ENCODE measurements around the gene LGALS9. TPM values are rescaled to one million over a fixed set of nuclear protein-coding genes. Genes with fewer than 3 reads are reported as not detected.

The LGALS9 gene
- total and polyA plus RNA-seq, 2 donors (not counting 3 experiments of a cell fraction or from before 2014, with no cell fraction given): 52.4 to 65.2 TPM

GRCh38 chr17:27607521-27608091 lies 23.4 kb upstream of the LGALS9 start:
- H3K4me2 ChIP-seq (ENCODE audit: insufficient read depth, low read length): no peak overlapping the region
- no peak overlapping the region for H3K4me3 ChIP-seq (replicated peaks in 1 of 3; ENCODE audit: insufficient read depth in 1 of 3, low read depth in 1 of 3, low read length in 3 of 3)
- peaks cover 3% of the 10 kb centered on the region for H3K4me1 ChIP-seq (ENCODE audit: control insufficient read depth, extremely low read depth, insufficient read depth, low read length)
- no peak overlapping the region for H3K9ac ChIP-seq (replicated peaks; ENCODE audit: extremely low read depth, insufficient read depth, low read length)
- H3K9me1 ChIP-seq (replicated peaks; ENCODE audit: control insufficient read depth, extremely low read depth, insufficient read depth, low read length): no peaks in the 10 kb centered on the region
- H4K20me1 ChIP-seq (replicated peaks; ENCODE audit: control insufficient read depth, extremely low read depth, insufficient read depth, low read length): no peaks in the 10 kb centered on the region
- ChIA-PET POLR2A (no interaction called here), CTCF (interaction anchor here (0.5 to 10.3 kb wide), 4 partner anchors 8 to 45 kb away, joined by 3 to 150 read pairs (median 4); no protein-coding TSS in a partner anchor)
- FAIRE-seq (no peak), DNase-seq (ENCODE audit: low read depth, low spot score) (no peak)
- dilution Hi-C loops (cut with MboI; ENCODE audit: extremely low pct_ligation_motif_present, low sequenced_read_pairs) (no loop called here), intact Hi-C loops (cut with micrococcal nuclease) (no loop called here)
- no TSS peak for BruUV-seq (replicated peaks)
- no peaks in the 10 kb centered on the region for H3K27me3 ChIP-seq (ENCODE audit: control insufficient read depth in 2 of 2, insufficient read depth in 2 of 2, low read length in 2 of 2)
- TF ChIP-seq, protein P1, sequence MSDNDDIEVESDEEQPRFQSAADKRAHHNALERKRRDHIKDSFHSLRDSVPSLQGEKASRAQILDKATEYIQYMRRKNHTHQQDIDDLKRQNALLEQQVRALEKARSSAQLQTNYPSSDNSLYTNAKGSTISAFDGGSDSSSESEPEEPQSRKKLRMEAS (IDR thresholded peaks at IDR 0.05; ENCODE audit: insufficient read depth, insufficient read length): no peak
- no peak for TF ChIP-seq EZH2 (IDR thresholded peaks at IDR 0.05; ENCODE audit: borderline replicate concordance, low read depth, low read length, severe bottlenecking)
- no peak for TF ChIP-seq MYC (IDR thresholded peaks at IDR 0.05; ENCODE audit: low read depth, low read length)
- no peak for TF ChIP-seq POLR2A (IDR thresholded peaks at IDR 0.05; ENCODE audit: low read depth, low read length)
- TF ChIP-seq JUN (IDR thresholded peaks at IDR 0.05; ENCODE audit: borderline replicate concordance, insufficient read depth, insufficient read length, low read depth): no peak
- TF ChIP-seq GATA2 (IDR thresholded peaks at IDR 0.05; ENCODE audit: insufficient read depth, insufficient read length, low read depth, low read length): no peak
- no peak for TF ChIP-seq CTCF (IDR thresholded peaks at IDR 0.05; ENCODE audit: extremely low read depth in 1 of 2, insufficient read depth in 1 of 2, low read depth in 1 of 2, low read length in 2 of 2)
- H2AFZ ChIP-seq (ENCODE audit: low read depth, low read length): no peak overlapping the region
- no peaks in the 10 kb centered on the region for H3K79me2 ChIP-seq (ENCODE audit: control insufficient read depth, insufficient read depth, low read length)
- peaks cover 29 to 58% of the 10 kb centered on the region in 2 experiments for H3K36me3 ChIP-seq (ENCODE audit: control insufficient read depth in 2 of 2, extremely low read depth in 1 of 2, insufficient read depth in 2 of 2, low read length in 2 of 2)
- H3K9me3 ChIP-seq (replicated peaks; ENCODE audit: control insufficient read depth, insufficient read depth, low read length): no peaks in the 10 kb centered on the region
- no peak overlapping the region for H3K27ac ChIP-seq (ENCODE audit: insufficient read depth, low read depth, low read length)

All from endothelial cell of umbilical vein (primary cell).